Sigmoid colon (tissue), 4 donors: ENCODE results near the gene LCT.

Experiments
- EP300 ChIP-seq, 4 donors: sonication (generic); formaldehyde crosslinking; IDR thresholded peaks; one replicate each; pipeline ENCODE4 v1.6.1; 2017; ENCODE audit warnings: antibody characterized with exemption in 4 of 4
- POLR2A ChIP-seq, 2 donors: fragments of 450-650 bp; IDR thresholded peaks; one replicate each; pipeline ENCODE4 v1.6.1; 2016; ENCODE audit warnings: antibody characterized with exemption in 2 of 2, mild to moderate bottlenecking in 2 of 2, moderate library complexity in 2 of 2
- POLR2AphosphoS5 ChIP-seq, 4 donors: sonication (generic); formaldehyde crosslinking; IDR thresholded peaks; one replicate each; pipeline ENCODE4 v1.6.1; 2017; ENCODE audit warnings: antibody characterized with exemption in 4 of 4
- TF ChIP-seq, protein P1 (sequence below), 4 experiments: fragments of 450-650 bp in 3 of 4; fragments of 200-600 bp in 1 of 4; IDR thresholded peaks; one replicate each; pipeline ENCODE4 v1.5.1; 2016 to 2019; ENCODE audit warnings: antibody characterized with exemption in 4 of 4, mild to moderate bottlenecking in 3 of 4, moderate library complexity in 2 of 4

DNA sequence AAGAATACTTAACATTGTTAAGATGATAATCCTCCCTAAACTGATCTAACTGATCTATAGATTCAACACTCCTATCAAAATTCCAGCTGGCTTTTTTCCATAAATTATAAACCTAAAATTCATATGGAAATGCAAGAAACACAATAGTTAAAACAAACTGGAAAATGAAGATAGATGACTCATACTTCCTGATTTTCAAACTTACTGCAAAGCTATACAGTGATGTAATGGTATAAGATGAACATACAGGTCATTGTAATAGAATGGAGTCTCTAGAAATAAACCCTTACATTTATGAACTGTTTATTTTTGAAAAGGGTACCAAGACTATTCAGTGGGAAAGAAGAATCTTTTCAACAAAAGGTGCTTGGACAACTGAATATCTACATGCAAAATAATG is 63.1 kb downstream of the LCT start:
- TF ChIP-seq, protein P1, sequence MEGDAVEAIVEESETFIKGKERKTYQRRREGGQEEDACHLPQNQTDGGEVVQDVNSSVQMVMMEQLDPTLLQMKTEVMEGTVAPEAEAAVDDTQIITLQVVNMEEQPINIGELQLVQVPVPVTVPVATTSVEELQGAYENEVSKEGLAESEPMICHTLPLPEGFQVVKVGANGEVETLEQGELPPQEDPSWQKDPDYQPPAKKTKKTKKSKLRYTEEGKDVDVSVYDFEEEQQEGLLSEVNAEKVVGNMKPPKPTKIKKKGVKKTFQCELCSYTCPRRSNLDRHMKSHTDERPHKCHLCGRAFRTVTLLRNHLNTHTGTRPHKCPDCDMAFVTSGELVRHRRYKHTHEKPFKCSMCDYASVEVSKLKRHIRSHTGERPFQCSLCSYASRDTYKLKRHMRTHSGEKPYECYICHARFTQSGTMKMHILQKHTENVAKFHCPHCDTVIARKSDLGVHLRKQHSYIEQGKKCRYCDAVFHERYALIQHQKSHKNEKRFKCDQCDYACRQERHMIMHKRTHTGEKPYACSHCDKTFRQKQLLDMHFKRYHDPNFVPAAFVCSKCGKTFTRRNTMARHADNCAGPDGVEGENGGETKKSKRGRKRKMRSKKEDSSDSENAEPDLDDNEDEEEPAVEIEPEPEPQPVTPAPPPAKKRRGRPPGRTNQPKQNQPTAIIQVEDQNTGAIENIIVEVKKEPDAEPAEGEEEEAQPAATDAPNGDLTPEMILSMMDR (IDR thresholded peaks at IDR 0.05) = no peak
- TF ChIP-seq POLR2A (IDR thresholded peaks at IDR 0.05) (no peak), EP300 (IDR thresholded peaks at IDR 0.05) (no peak), POLR2AphosphoS5 (IDR thresholded peaks at IDR 0.05) (no peak)
